Activated T-cell treated with anti-CD3 and anti-CD28 coated beads, Interleukin-2, amount 50 U/mL, for 1 hour (primary cell): ENCODE data around the gene TMEM72.

Source experiments
- DNase-seq: peaks from one replicate; pipeline ENCODE4 v3.0.0-alpha.2; 2020

TMEM72 gene

GRCh38 chr10:44935201-44935965, 24.2 kb downstream of the TMEM72 start:
- no peak for DNase-seq

- DNase-seq, result no peak
Observed at GRCh38 chr10:44935966-44936295, 24.8 kb downstream of the TMEM72 start.

- no peak for DNase-seq
Observed at GRCh38 chr10:44936314-44936975, 25.3 kb downstream of the TMEM72 start.

GRCh38 chr10:44937196-44938005, 26.3 kb downstream of the TMEM72 start:
- no peak for DNase-seq

- DNase-seq, result no peak
Observed at GRCh38 chr10:44938956-44939355, 27.8 kb downstream of the TMEM72 start.

GRCh38 chr10:44939691-44940401, 28.7 kb downstream of the TMEM72 start:
- no peak for DNase-seq

GRCh38 chr10:44944354-44944753, 33.2 kb downstream of the TMEM72 start:
- DNase-seq, result no peak

- no peak for DNase-seq
Observed at GRCh38 chr10:44946205-44946604, 35.1 kb downstream of the TMEM72 start.

GRCh38 chr10:44947371-44948152, 36.4 kb downstream of the TMEM72 start:
- no peak for DNase-seq

GRCh38 chr10:44948642-44949041, 37.5 kb downstream of the TMEM72 start:
- no peak for DNase-seq

GRCh38 chr10:44949127-44949802, 38.1 kb downstream of the TMEM72 start:
- no peak for DNase-seq

- no peak for DNase-seq
Observed at GRCh38 chr10:44949915-44950314, 38.8 kb downstream of the TMEM72 start.

- DNase-seq, result no peak
Observed at GRCh38 chr10:44950326-44951225, 39.4 kb downstream of the TMEM72 start.

GRCh38 chr10:44951576-44952226, 40.6 kb downstream of the TMEM72 start:
- no peak for DNase-seq

GRCh38 chr10:44952779-44953231, 41.7 kb downstream of the TMEM72 start:
- no peak for DNase-seq

GRCh38 chr10:44954042-44954441, 42.9 kb downstream of the TMEM72 start:
- DNase-seq, result no peak

GRCh38 chr10:44954962-44955361, 43.8 kb downstream of the TMEM72 start:
- no peak for DNase-seq

- DNase-seq, result no peak
Observed at GRCh38 chr10:44955413-44956070, 44.4 kb downstream of the TMEM72 start.

GRCh38 chr10:44956226-44956625, 45.1 kb downstream of the TMEM72 start:
- DNase-seq, result no peak
